GM18511 (cell line): ENCODE data around the gene DAD1.
A peak's percentile ranks its signal among the peaks of the same experiment; 100 is the strongest.

ENCODE experiments used
- ATAC-seq: cut with Tn5 transposase; IDR thresholded peaks from one replicate; pipeline ENCODE4 v1.9.1; 2021; ENCODE audit warnings: mild to moderate bottlenecking, moderate library complexity; ENCODE audit not compliant: unreplicated experiment

The DAD1 gene

DNA sequence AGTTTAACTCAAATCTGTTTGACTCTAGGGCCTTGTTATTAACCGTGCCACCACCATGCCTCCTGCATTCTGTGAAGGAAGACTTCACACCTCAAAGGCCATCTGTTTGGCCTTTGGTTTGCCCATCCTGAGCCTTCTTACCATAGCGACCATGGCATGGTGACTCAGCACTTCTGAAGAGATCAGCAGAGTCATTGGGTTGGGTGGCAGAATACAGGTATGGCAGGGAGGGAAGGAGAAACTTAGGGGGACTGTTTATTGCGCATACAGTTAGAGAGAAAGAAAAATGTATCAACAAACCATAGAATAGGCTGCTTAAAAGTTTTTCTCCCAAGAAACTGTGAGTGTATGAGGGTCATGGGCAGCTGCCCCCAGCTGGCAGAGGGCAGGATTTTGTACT, 49.2 kb downstream of the DAD1 start:
- no peak for ATAC-seq

DNA sequence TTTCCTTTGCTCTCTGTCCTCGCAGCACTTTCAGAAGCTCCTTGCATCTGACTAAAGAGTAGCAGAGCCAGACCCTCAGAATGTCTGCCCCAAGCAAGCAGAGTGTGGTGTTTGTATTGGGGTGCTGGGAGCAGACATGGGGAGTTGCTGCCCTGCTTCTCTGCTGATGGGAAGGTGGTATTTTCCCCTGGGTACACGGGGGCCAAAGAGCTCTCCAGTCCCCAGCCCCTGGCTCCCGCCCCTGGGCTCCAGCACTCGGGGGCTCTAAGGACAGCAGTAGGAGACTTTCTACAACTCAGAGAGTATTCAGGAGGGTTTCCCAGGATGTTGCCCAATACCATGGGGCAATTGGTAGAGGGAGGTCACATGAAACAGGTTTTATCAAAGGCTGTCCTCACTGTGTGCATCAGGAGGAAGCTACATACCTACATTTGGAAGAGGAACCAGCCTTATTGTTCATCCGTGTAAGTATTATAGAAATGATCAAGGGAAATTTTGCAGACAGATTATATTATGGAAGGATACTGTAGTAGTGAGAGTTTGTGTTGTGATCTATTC, 50.3 kb downstream of the DAD1 start:
- ATAC-seq, result no peak

DNA sequence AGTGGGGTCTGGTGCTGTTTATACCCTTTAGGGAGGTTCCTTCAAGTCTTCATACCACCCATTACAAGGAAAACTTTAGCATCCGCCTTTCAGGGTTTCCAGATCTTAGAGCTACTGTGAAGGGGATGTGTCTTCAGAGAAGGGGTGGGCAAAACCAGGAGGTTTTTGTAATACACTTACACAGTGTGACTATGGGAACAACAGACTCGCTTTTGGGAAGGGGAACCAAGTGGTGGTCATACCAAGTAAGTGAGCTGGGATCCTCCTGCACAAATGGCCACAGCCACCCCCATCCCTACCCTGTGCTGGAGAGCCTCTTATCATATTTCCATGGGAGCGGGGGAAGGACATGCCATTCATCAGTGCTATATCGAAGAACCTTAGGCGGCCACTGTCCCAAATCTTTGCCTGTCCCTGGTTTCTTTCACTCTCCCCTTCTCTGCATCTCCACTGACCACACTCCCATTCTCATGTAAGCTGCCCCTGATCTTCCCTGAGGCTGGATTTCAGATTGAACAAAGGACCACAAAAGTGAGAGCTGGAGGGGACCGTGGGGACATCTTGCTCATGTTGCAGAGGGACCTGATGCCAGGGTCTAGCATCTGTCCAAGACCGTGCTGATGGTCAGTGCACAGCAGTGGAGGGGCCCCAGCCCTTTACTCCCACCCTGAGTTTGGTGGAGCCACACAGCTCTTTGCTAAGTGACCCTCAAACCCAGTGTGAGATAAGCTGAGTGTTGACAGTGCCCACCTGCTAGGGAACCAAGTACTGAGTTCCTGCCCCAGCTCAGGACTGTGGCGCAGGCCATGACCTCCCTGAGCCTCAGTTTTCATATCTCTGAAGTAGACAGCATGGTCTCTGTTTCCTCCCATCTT, 51.4 kb downstream of the DAD1 start:
- no peak for ATAC-seq

DNA sequence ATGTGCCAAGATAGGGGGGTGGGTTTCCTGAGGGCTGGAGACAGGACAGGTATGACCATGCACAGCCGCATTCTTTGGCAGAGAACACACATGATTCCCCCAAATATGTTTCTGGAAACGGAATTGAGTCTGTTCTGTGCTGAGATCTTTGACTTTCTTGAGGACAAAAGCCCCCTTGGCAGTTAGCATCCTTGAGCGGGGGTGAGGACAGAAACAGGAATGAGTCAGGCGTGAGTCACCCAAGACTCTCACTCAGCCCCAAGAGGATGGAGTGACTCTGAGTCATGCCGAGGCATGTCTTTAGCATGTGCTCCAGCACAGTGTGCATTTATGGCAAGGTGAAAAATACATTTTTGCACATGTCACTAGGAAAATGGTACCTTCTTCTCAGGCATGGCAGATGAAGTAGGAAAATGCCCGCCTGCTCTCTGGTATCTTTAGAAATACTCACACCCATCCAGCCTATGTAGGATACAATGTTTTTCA, 52.1 kb downstream of the DAD1 start:
- peak; percentile 83 for ATAC-seq

DNA sequence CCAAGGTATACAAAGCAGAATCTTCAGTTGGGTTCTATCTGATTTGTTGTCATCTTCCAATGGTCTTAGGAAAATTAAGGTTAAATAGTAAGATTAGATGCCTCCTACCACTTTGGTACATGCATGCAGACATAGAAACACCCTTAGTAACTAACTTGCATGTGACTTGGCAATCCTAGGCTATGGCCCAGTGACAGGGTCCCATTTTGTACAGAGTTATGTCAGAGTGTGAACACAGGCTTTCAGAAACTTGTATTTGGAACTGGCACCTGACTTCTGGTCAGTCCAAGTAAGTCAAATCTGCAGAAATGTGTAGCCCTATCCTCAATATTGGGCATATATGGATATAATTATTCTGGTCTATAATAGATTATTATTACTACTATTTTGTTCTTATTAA, 53.1 kb downstream of the DAD1 start:
- no peak for ATAC-seq

DNA sequence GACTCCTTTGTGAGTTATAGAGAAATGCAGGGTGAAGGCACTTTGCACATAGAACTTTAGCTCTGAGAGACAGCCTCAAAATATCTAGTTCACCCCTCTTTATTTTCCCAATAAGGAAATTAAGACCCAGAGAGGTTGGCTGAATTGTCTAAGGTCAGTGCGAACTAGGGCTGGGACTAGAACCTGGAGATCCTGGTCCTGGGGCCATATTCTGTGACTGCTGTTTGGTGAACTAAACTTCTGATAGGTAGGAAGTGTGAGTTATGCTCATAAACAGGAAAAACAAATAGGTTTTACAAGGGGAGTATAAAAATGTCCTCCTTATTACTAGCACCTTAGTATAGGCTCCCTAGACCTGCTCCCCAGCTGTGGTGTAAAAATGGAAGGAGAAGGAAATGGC, 53.9 kb downstream of the DAD1 start:
- ATAC-seq, result no peak

DNA sequence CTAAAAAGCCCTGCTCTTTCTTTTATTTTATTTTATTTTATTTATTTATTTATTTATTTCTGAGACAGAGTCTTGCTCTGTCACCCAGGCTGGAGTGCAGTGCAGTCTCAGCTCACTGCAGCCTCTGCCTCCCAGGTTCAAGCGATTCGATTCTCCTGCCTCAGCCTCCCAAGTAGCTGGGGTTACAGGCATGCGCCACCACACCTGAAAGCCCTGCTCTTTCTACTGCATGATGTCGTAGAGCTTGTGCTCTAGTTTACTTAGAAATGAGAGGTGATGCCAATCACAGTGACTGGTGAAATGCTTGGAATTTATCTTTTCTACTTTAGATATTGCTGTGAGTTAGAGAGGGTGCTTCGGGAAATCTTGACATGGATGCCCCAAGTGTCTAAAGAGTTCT, 54.5 kb downstream of the DAD1 start:
- ATAC-seq, result no peak

DNA sequence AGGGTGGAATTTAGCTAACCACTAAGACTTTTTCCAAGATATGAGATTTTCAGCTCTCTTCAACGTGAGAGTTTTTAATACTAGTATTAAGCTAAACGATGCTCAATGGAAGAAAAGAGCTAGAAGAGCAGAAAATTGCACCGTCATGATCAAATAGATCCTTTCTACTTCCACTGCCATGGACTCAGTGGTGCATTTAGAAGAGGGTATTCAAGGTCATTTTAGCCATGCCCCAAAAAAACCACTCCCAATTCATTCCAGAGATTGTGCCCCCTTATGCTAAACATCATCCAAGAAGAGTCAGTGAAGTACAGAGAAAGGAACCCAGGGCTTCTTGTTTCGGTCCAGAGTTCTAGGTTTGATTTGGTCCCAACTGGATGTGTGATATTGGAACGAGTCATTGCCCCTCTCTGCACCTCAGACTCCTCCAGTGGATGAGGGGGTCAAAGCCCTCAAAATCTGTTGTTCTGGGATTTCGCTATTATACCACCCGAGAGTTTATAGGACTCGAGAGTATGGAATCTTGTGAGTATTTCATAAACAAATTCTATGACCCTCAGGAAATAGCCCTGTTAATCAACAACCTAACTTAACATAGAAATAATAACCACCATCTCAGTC, 55.2 kb downstream of the DAD1 start:
- no peak for ATAC-seq

DNA sequence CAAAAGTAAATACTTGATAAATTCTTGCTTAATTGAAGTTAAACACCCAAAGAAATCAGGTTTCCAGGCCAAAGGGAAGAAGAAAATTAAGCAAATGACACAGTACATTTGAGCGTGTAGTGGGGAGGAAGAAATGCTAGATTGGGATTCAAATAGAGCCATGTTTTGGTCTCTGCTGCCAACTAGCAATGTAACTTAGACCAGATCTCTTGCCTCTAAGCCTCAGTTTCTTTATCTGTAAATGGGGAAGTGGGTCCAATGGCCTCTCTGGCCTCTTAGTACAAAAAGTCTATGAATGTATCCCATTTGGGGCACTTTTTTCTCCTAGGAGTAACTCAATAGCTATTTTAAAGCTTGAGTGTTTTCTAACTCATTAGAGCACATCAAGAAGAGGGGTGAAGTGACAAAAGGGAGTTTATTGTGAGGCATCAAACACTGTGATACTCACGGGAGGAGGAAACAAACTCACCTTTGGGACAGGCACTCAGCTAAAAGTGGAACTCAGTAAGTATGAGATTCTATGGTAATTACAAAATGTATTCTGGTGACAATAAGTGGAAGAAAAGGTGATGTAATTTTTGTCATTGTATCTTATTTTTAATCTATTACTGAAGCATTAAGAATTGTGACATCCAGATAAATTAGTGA, 55.8 kb downstream of the DAD1 start:
- ATAC-seq, result no peak

DNA sequence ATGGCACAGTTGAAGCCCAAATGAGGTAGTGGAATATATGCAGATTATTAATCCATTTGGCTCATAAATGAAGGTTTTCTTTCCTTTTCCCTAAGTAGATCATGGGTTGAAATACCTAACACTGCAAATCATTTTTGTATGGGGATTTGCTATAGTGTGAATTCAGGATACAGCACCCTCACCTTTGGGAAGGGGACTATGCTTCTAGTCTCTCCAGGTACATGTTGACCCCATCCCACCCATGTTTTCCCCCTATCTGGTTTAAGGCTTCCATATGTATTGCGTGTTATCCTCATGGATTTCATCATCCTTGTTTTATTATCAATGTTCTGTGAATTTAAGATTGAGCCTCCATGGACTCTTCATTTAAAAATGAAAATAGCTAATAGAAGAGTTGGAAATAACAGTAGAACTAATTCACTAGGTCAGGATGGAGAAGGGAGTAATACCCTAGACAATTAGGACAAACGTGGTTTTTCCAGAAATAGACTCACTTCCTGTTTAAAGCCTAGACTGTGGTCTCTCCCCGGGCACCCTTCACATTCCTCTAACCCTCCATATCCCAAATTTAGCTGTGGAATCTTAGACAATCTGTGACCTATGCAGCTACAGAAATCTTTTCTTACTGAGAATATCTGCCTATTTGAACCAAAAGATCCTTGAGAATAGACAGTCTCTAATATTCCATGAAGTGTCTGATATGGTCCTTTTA, 56.5 kb downstream of the DAD1 start:
- ATAC-seq, result no peak

DNA sequence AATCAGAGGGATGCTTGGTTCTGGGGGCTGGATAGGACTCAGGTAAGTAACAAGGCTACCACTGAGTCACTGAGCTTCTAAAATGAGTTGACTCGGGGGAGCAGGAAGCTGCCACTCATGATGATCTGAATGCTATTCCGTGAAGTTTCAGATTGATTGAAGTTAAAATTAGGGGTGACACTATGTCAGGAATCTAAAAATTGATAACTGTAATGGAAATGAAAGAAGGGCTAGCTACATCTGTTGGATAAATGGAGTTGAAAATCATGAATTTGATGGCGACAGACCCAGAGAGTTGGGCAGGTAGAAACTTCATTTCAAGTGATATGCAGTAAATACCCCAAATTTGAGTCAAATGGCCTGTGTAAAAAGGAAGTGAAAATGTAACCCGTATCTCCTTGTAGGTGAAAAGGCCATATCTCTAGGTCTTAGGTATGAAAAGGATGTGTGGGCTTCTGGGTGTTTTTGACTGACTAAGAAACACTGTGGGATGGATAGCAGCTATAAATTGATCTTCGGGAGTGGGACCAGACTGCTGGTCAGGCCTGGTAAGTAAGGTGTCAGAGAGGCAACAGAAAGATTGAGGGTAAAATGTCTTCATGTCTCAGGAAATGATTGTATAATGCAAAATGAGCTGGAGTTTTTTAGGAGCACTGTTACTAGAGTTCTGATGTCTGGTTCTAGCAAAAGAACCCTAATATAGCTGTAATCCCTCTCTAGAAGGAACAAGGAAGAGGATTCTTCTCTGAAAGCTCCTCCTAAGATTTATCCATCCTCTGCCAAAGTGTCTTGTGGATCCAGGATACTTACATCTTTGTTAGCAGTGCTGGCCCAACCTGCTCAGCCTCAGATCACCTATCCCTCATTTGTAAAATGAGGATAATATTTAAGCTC, 57.3 kb downstream of the DAD1 start:
- peak; percentile 74 for ATAC-seq

DNA sequence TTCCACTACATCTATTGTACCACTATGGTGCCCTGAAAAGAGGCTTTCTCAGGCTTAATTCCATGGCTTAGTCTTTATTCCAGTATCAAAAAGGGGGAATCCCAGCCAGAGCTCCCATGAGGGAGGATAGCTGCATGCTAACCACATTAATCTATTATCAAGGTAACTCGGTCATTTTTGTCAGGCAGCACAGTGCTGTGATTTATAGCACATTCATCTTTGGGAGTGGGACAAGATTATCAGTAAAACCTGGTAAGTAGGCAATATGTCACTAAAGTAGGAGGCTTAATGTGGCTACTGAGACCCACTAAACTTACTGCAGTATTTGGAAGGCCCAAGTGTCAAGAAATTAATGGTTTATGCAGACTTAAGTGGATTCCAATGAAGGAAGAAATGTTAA, 58.9 kb downstream of the DAD1 start:
- no peak for ATAC-seq

DNA sequence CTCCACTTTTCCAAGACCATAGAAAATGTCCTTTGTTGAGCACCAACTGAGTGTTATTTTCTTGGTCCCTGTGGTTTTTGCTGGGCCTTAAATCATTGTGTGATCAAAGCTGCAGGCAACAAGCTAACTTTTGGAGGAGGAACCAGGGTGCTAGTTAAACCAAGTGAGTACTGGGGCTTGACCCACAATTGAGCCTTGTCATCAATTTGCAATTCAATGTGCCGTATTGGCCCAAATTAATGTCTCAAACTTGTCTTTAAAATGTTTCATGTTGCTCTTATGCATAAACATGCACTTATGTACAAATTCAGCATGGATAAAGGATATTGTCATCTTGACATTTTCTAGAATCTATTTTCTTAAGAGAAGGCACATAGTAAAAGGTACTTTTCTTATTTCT, 62.3 kb downstream of the DAD1 start:
- ATAC-seq, result no peak

DNA sequence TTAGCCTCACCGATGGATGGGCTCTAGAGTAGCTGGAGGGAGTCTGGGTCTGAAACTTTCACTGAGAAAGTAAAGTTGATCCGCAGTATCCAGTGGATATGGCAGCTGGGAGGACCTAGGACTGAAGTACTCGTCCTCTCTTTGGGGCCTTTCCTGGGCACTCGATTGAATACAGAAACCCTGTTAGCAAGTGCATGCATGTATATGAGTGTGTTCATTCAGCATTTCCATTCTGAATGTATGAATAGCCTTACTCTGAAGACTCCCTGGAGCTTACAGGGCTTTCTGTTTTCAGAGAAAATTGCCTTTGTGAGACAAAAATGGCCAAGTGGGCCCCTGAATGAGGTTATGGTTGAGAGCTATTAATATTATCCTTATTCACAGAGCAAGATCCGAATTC, 62.8 kb downstream of the DAD1 start:
- no peak for ATAC-seq

DNA sequence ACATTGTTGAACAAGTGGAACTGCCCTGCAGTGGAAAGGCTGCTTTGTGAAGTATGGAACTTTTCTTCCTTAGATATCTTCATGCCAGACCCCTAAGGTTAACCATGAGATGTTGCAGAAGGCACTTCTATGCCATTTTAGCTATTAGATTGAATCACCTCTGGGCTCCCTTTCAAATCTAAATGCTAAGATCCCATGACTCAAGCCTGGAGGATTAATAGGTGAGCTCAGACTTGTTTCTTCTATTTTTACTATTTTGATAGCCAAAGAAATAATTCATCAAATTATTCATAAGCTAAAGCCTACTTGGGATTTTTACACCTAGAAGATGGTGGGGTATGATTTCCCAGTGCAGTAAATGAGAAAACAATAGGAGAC, 64.3 kb downstream of the DAD1 start:
- ATAC-seq, result no peak

DNA sequence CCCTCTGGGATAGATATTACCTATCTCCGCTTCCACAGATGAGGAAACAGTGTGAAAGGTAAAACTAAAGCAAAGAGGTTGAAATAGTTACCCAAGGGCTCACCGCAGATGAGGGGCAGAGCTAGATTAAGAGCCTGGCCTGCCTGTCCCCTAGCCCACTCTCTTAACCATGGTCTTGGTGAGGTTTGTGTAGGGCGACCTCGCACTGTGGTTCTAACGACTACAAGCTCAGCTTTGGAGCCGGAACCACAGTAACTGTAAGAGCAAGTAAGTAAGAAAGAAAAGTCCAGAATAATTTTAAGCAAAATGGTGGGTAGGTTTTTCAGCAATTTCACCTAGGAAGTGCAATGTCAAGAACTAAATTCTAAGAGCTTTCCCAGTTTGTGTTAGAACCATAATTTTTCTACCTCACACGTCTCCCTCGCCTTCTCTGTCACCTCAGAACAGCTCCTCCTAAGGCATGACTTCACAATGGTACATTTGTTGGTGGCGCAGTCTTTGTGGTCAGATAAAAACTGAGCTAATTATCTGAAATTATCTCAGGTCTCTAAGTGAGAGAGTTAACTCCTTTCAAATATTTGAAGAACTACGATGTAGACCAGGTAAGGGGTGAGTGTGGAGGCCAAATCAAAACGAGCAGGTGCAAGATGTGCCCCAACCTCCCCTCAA, 64.8 kb downstream of the DAD1 start:
- ATAC-seq, result no peak

DNA sequence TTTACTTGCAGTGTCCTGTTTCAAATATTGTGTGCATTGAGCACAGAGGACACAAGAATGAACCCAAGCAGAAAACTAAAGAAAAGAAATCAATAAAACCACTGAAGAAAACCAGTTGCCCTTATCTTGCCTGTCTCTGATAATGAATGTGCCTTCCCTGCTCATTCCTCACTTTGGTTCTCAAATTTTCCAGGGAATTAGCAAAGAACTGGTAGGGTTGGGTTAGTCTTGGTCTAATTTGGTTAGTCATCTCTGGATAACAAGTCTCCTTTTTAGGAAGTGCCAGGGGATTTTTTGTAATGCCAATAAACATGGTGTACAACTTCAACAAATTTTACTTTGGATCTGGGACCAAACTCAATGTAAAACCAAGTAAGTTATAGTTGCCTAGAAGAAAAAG, 65.7 kb downstream of the DAD1 start:
- ATAC-seq, result no peak

DNA sequence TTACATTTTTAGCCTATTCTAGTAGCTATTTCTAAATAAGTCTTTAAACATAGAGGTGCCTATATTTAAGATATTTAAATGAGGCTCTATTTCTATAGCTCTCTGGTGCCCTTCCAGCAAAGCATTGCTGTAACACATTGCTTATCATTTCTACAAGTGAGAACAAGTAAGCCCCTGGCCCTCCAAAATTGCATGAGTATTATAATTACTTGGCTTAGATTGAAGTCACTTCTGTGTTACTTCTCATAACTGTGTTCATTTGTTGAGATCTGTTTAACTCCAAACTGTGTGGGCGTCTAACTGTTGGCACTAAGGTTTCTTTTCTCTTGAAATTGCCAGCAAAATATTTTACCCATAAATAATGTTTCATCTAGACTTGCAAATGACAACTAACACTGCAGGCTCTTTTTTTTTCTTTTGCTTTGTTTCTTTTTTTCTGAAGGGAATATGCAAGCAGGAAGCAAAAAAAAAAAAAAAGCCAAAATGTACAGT, 66.5 kb downstream of the DAD1 start:
- ATAC-seq, result no peak
